Ammon's horn (tissue), 1 donor: Measurements from ENCODE around the gene ARHGEF28.
A peak's percentile ranks its signal among the peaks of the same experiment; 100 is the strongest.

Source experiments
- DNase-seq: peaks from one replicate; pipeline ENCODE4 v3.0.0-alpha.2; 2016; ENCODE audit warnings: low spot score

Gene ARHGEF28

GRCh38 chr5:73777192-73777591 lies 151.2 kb downstream of the ARHGEF28 start:
- DNase-seq = no peak

DNA sequence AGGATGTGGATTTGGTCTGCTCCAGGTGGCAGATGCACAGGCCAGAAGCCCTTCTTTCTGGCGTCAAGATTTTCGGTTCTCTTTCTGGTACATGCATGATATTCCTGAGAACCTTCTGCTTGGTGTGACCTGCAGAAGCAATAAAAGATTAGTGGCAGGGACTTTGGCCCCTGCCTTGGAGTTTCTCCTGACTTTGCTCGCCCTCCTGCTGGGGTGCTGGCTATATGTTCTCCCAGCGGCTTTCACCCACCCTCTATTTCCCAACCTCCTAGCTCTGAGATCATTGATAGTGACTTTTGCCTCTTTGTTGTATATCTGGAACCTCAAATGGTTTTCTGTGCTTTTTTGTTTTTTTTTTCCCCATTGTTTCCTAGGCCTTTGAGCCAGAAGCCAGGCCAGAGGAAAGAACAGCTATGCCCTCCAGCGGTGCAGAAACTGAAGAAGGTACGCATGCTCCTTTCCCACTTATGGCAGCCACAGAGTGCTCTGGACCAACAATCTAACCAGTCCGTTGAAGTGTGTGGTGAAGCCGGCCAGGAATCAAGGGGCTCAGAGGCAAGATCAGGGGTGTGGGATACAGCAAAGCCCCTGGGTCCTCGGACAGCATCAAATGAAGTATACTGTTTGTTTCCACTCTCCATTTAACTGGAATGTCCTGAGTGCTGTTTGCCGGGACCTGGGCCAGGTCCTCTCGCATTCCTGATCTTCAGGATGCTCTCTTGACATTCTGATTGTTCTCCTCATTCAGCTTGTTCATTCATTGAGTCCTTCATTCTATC lies 154.5 kb downstream of the ARHGEF28 start:
- DNase-seq = no peak

DNA sequence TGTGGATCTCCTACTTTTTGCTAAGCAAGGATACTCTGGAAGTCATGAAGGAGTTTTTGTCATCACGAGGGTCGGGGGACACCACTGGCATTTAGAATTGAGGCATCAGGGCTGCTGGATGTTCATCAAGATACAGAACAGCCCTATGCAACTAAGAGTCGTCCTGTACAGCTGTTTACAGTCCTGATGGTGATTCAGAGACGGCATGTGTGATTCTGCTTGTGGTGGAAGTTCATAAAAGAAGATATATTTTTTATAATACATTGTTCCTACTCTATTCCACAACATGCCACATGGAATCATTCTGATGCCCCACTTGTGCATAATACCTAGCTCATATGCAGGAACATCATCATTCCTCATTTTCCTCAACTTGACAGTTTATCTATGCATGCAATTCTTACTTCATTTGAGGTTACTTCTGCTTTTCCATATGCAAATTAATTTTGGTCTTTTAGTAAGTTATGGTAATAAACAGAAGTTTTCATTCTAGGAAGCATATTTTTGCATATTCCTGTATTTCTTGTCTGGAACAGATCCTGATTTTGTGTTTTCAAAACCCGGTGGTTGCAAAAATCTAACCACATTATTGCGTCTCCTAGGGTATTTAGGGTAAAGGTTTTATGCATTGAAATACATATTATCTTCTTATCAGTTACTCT lies 155.2 kb downstream of the ARHGEF28 start:
- no peak for DNase-seq

DNA sequence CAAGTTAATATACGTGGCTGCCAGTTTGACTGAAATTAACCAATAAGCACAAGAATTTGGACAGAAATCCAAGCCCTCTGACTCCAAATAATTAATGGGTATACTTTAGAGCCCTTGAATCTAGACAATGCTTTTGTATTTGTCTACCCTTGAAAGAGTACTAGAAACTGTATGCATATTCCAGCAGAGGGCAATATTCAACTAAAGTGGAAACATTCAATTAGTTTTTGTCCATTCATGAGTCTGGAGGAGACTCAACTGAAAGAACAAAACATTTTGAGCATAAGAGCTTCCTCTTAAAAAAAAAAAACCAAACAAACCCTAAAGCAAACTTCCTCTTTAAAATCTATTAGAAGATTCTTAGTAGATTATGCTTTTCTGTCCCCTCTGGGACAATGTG lies 157.8 kb downstream of the ARHGEF28 start:
- DNase-seq = no peak

- DNase-seq = no peak
These were observed 160.2 kb downstream of the ARHGEF28 start for GRCh38 chr5:73786043-73786831.

DNA sequence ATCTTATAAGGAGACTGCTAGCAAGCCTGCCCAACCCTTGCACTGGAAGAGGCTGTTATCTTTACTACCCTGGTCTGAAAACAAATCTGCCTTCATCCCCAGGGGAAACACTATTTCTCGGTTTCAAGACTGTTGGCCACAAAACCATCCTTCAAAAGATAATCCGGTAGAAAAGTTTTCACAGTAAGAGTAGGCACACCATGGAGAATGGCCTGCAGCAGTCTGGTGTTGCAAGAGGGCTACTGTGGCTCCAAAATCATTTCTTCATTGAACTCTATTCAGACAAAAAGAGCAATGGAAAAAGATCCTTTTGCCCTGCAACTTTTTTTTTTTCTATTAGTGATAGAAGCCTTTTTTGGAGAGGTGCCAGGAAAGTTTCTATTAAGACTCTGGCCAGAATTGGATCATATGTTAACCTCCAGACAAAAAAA lies 163.9 kb downstream of the ARHGEF28 start:
- DNase-seq = no peak

DNA sequence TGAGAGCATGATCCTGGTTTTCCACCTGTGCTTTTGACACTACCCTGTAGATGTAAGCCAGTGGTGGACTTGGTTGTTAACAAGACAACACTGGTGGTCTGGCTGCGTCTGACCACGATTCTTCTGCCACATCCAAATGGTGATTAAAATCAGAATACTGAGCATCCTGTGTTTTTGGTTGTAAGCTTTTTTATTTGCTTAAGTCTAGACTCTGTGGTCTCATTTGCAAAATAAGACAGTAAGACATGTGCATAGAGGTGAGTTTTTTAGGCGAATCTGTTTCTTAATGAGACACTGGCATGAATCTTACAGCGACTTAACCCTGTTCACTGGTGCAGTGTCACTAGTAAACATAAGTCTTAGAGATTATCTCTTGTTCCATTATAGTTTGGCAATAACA lies 165.4 kb downstream of the ARHGEF28 start:
- no peak for DNase-seq

DNA sequence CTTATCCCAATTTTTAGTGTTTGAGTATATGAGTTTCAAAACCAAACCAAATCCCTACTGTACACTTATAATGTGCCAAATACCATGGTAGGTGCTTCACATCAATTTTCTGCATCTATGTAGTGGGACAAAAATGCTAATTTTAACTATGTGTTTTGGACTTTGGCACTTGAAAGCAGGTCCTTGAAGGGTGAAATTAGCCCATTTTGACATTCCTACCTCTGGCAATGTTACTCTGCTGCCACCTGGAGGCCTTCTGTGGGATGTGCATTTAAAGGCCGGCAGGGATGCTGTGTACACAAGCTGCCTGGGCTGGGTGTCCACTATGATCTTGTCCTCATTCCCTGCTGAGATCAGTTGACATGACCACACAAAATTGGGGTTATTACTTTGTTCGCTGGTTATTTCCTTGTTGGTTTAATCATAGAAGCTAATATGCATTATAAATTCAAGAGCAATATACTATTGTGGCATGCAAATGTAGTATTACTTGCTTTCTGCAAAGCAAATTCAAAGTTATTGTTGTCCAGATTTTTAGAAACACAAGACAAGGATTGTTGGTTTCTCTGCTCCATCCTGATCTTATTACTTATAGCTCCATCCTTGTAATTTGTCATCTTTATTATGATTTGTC lies 166.8 kb downstream of the ARHGEF28 start:
- peak; percentile 82 for DNase-seq

GRCh38 chr5:73793911-73794310 lies 167.9 kb downstream of the ARHGEF28 start:
- no peak for DNase-seq

GRCh38 chr5:73796164-73797131 lies 170.5 kb downstream of the ARHGEF28 start:
- DNase-seq = no peak

DNA sequence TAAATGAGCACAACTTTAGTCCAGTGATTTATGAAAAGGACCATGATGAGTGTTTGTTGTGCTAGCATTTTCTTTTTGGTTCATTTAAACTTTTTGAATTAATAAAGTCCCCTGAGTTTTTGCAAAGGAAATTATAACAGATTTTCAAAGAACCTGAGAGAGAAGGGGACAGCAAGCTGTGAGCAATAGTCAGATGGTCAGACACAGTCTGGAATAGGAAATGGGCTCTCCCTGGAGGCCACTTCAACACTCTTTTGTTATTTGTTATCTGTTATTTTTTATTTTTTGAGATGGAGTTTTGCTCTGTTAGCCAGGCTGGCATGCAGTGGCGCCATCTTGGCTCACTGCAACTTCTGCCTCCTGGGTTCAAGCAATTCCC lies 171.1 kb downstream of the ARHGEF28 start:
- DNase-seq = no peak

- no peak for DNase-seq
These were observed 173.5 kb downstream of the ARHGEF28 start for GRCh38 chr5:73799401-73799972.

DNA sequence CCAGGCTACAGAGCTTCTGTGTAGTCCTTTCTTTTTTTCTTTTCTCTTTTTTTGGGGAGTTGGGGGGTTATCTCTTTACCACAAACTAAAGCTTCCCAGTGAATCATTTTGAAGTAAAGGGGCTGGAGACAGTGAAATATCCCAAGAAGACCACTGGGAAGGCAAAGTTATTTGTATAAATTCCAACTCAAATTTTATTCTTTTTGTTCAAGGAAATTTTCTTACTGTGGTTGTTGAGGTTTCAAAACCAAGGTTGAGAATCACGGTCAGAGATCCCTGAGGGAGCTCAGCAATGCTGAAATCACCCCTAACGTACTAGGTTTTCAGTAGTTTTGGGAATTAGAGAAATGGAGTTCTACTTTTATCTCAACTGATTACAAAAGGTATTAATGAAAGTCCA lies 175.7 kb downstream of the ARHGEF28 start:
- DNase-seq = no peak

DNA sequence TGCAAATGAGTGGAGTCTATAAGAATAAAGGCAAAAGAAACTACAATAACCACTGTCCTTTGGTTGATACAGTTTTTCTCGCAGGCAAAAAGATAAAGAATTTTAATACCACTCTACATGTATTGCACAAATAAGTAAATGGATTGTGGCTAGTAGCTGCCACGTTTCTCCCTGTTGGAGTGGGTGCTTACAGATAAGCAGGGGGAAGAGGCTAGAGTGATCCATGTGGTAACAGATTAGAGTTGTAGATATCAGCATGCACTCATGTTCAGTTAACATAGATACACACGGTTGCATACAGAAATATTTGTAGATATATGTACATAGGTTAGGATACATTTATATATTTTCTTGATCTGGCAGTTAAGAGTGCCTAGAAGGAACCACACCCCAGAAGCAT lies 179.5 kb downstream of the ARHGEF28 start:
- DNase-seq = no peak

GRCh38 chr5:73808911-73809310 lies 182.9 kb downstream of the ARHGEF28 start:
- DNase-seq = no peak

DNA sequence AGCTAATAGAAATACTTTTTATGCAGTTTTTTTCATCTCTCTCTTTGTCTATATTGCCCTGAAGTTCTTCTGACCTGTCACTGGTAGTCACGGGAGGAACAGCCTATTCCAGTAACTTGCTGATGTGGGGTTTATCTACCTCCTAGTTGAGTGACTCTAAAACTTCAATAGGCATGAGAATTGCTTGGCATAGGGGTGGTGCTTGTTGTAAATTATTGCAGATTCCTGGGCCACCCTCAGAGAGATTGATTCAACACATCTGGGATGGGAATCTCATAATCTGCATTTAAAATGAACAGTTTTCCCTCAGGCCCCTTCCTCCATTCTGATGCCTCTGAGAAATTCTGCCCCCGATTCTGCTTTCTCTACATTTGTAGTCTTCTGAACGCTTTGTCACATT lies 184.4 kb downstream of the ARHGEF28 start:
- no peak for DNase-seq

GRCh38 chr5:73812457-73812856 lies 186.5 kb downstream of the ARHGEF28 start:
- DNase-seq = no peak

- DNase-seq = no peak
These were observed 187.1 kb downstream of the ARHGEF28 start for GRCh38 chr5:73812962-73813588.

- no peak for DNase-seq
These were observed 188.3 kb downstream of the ARHGEF28 start for GRCh38 chr5:73814233-73814846.

GRCh38 chr5:73815631-73816030 lies 189.6 kb downstream of the ARHGEF28 start:
- no peak for DNase-seq
